Measurements from ENCODE around the gene C1orf52. TPM values are rescaled to one million over a fixed set of nuclear protein-coding genes. Genes with fewer than 3 reads are reported as not detected.
A peak's percentile ranks its signal among the peaks of the same experiment; 100 is the strongest.

Gene C1orf52
- polyA plus RNA-seq, 2 of the 4 experiments (the other 2 are of a cell fraction): 12.2 to 22.4 TPM

GRCh38 chr1:85202864-85203255 is 56.6 kb downstream of the C1orf52 start:
- CTCF ChIA-PET: interaction anchor here (1.5 kb wide), 1 partner anchor 258 kb away, joined by 4 read pairs; no protein-coding TSS in a partner anchor
- no peak for TF ChIP-seq MYC (IDR thresholded peaks at IDR 0.05; ENCODE audit: borderline replicate concordance, low read length)
- no peak for TF ChIP-seq CHD2 (IDR thresholded peaks at IDR 0.05; ENCODE audit: low read length, partially characterized antibody)
- no peak for TF ChIP-seq MAFK (IDR thresholded peaks at IDR 0.05; ENCODE audit: partially characterized antibody)
- no peak for TF ChIP-seq SMC3 (IDR thresholded peaks at IDR 0.05)
- no peak for TF ChIP-seq EHMT2 (IDR thresholded peaks at IDR 0.05; ENCODE audit: low read depth)
- TF ChIP-seq HOXB5 (CRISPR knock-in tag; IDR thresholded peaks at IDR 0.05): no peak
- no peak for TF ChIP-seq TFCP2L1 (CRISPR knock-in tag; IDR thresholded peaks at IDR 0.05)
- no peak for TF ChIP-seq TP53 (CRISPR knock-in tag; IDR thresholded peaks at IDR 0.05)
- TF ChIP-seq EHF (CRISPR knock-in tag; IDR thresholded peaks at IDR 0.05): no peak
- TF ChIP-seq HOXB13 (CRISPR knock-in tag; IDR thresholded peaks at IDR 0.05; ENCODE audit: low read depth): no peak
- TF ChIP-seq, protein P1, sequence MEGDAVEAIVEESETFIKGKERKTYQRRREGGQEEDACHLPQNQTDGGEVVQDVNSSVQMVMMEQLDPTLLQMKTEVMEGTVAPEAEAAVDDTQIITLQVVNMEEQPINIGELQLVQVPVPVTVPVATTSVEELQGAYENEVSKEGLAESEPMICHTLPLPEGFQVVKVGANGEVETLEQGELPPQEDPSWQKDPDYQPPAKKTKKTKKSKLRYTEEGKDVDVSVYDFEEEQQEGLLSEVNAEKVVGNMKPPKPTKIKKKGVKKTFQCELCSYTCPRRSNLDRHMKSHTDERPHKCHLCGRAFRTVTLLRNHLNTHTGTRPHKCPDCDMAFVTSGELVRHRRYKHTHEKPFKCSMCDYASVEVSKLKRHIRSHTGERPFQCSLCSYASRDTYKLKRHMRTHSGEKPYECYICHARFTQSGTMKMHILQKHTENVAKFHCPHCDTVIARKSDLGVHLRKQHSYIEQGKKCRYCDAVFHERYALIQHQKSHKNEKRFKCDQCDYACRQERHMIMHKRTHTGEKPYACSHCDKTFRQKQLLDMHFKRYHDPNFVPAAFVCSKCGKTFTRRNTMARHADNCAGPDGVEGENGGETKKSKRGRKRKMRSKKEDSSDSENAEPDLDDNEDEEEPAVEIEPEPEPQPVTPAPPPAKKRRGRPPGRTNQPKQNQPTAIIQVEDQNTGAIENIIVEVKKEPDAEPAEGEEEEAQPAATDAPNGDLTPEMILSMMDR (IDR thresholded peaks at IDR 0.05): no peak
- no peak for TF ChIP-seq CBX8 (IDR thresholded peaks at IDR 0.05)
- TF ChIP-seq ZNF302 (CRISPR knock-in tag; IDR thresholded peaks at IDR 0.05): no peak
- TF ChIP-seq PHF8 (IDR thresholded peaks at IDR 0.05; ENCODE audit: borderline replicate concordance, low read depth): no peak
- no peak for TF ChIP-seq PBX3 (IDR thresholded peaks at IDR 0.05)
- TF ChIP-seq, protein P2, sequence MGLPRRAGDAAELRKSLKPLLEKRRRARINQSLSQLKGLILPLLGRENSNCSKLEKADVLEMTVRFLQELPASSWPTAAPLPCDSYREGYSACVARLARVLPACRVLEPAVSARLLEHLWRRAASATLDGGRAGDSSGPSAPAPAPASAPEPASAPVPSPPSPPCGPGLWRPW (IDR thresholded peaks at IDR 0.05): no peak
- POLR2A ChIA-PET: interaction anchor here (0.8 kb wide), 1 partner anchor 56 kb away, joined by 3 read pairs; no protein-coding TSS in a partner anchor
- Histone ChIP-seq H3K4me2 (peak overlapping the region; percentile 92), H3K9me3 (no peaks in the 10 kb centered on the region), H3K27ac (no peak overlapping the region), H3K4me1 (peaks cover 17% of the 10 kb centered on the region), H3K4me3 (peak overlapping the region; percentile 82; the same call in 1 of the 3 replicates)
- ATAC-seq (no peak), FAIRE-seq (no peak), DNase-seq (ENCODE audit: low read depth in 1 of 2, low spot score in 1 of 2) (no peak)
- 79% methylated on average over 2 of the region's 2 CpGs for WGBS (ENCODE audit: missing lambda C conversion rate)

DNA sequence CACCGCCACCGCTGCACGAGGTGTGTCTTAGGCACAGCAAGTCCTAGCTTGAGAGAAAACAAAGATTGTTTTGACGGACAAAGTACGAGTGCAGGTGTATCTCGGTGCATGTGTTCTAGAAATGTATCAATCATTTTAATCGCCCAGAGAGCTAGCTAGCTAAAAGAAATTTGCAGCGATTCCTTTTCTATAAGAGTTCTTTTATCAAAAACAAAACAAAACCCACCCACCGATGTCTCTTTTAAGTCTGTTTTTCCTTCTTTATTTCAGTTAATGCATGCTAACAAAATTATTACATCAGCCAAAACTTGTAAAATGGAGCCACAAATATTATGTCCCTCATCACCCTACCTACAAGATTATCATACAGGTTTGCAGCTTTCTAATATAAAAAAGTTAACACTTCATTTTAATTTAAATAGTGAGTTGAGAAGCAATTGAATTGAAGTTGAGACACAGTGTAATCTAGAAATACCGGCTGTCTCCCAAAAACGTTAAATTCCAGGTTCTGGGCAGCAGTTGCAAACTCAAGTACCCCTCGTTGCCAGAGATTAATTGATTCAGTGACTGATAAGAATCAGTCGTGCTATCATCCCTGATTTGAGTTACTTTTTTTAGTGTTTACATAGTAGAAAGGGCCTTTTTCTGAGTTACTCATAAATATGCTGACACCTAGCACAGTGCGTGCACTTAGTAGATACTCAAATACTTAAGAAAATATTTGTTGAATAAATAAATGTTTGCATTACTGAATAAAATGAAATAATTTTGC is 57.2 kb downstream of the C1orf52 start:
- ChIA-PET CTCF (interaction anchor here (1.1 to 1.5 kb wide), 2 partner anchors 52 to 258 kb away, joined by 4 to 5 read pairs; no protein-coding TSS in a partner anchor), POLR2A (interaction anchor here (0.8 to 1.5 kb wide), 3 partner anchors 57 to 154 kb away, joined by 3 to 4 read pairs (median 3); partner anchors contain the start of genes C1orf52 and MCOLN3)
- peak overlapping the region; percentile 82 for H3K4me3 ChIP-seq
- no peaks in the 10 kb centered on the region for H3K9me3 ChIP-seq
- TF ChIP-seq, protein P2 (IDR thresholded peaks at IDR 0.05): no peak
- TF ChIP-seq EHMT2 (IDR thresholded peaks at IDR 0.05; ENCODE audit: low read depth): no peak
- TF ChIP-seq, protein P3, sequence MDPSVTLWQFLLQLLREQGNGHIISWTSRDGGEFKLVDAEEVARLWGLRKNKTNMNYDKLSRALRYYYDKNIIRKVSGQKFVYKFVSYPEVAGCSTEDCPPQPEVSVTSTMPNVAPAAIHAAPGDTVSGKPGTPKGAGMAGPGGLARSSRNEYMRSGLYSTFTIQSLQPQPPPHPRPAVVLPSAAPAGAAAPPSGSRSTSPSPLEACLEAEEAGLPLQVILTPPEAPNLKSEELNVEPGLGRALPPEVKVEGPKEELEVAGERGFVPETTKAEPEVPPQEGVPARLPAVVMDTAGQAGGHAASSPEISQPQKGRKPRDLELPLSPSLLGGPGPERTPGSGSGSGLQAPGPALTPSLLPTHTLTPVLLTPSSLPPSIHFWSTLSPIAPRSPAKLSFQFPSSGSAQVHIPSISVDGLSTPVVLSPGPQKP (IDR thresholded peaks at IDR 0.05; ENCODE audit: low read depth, low read length): no peak
- TF ChIP-seq ZFP36 (IDR thresholded peaks at IDR 0.05; ENCODE audit: borderline replicate concordance, partially characterized antibody): no peak
- TF ChIP-seq, protein P4, sequence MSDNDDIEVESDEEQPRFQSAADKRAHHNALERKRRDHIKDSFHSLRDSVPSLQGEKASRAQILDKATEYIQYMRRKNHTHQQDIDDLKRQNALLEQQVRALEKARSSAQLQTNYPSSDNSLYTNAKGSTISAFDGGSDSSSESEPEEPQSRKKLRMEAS (IDR thresholded peaks at IDR 0.05): no peak
- no peak for TF ChIP-seq KDM5A (IDR thresholded peaks at IDR 0.05)
- no peak for TF ChIP-seq CBX2 (IDR thresholded peaks at IDR 0.05; ENCODE audit: borderline replicate concordance, low read depth)
- TF ChIP-seq NPAS2 (CRISPR knock-in tag; IDR thresholded peaks at IDR 0.05; ENCODE audit: borderline replicate concordance): no peak
- FAIRE-seq (no peak), ATAC-seq (peak in 1 of 2 experiments; percentile 3; a peak in 2 of 6 replicates), DNase-seq (ENCODE audit: low read depth in 1 of 2, low spot score in 1 of 2) (no peak)
- peak overlapping the region; percentile 98 to 100 for H3K27ac ChIP-seq
- peak overlapping the region; percentile 92 for H3K4me2 ChIP-seq
- WGBS (ENCODE audit: missing lambda C conversion rate): 12% methylated on average over 14 of the region's 14 CpGs
- peaks cover 17% of the 10 kb centered on the region for H3K4me1 ChIP-seq

All from A549 (cell line).